ENCODE results near the gene SLC38A7. TPM values are rescaled to one million over a fixed set of nuclear protein-coding genes. Genes with fewer than 3 reads are reported as not detected.

Gene SLC38A7
- total and polyA plus RNA-seq, 2 experiments from 2014 or later, result 13.9 to 27.8 TPM

DNA sequence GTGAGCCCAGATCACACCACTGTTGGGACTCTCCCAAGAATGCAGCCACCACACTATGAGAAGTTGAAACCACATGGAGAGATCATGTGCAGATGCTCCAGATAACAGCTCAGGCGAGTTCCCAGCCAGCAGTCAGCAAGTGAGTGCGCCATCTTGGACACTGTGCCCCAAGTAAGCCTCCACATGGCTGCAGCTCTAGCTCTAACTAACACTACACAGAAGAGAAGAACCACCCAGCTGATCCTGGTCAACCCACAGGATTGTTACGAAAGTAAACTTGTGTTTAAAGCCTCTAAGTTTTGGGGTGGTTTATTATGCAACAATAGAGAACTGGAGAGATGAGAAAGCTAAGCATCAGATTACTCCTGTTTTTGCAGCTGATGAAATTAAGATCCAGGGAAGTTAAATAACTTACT, 25.8 kb downstream of the SLC38A7 start:
- Histone ChIP-seq H3K9me2 (ENCODE audit: insufficient read depth) (no peaks in the 10 kb centered on the region), H3K4me1 (ENCODE audit: insufficient read depth) (no peaks in the 10 kb centered on the region), H3F3A (replicated peaks; ENCODE audit: low read depth) (no peaks in the 10 kb centered on the region), H3K27ac (ENCODE audit: low read depth) (no peak overlapping the region), H3K4me2 (no peak overlapping the region), H3K36me3 (ENCODE audit: insufficient read depth) (no peaks in the 10 kb centered on the region), H3K79me2 (replicated peaks; ENCODE audit: insufficient read depth) (no peaks in the 10 kb centered on the region), H3K4me3 (no peak overlapping the region), H3K27me3 (ENCODE audit: insufficient read depth) (no peaks in the 10 kb centered on the region; the same call in 1 of the 2 replicates), H2AFZ (no peak overlapping the region), H4K20me1 (replicated peaks; ENCODE audit: insufficient read depth) (no peaks in the 10 kb centered on the region)
- TF ChIP-seq, protein P1, sequence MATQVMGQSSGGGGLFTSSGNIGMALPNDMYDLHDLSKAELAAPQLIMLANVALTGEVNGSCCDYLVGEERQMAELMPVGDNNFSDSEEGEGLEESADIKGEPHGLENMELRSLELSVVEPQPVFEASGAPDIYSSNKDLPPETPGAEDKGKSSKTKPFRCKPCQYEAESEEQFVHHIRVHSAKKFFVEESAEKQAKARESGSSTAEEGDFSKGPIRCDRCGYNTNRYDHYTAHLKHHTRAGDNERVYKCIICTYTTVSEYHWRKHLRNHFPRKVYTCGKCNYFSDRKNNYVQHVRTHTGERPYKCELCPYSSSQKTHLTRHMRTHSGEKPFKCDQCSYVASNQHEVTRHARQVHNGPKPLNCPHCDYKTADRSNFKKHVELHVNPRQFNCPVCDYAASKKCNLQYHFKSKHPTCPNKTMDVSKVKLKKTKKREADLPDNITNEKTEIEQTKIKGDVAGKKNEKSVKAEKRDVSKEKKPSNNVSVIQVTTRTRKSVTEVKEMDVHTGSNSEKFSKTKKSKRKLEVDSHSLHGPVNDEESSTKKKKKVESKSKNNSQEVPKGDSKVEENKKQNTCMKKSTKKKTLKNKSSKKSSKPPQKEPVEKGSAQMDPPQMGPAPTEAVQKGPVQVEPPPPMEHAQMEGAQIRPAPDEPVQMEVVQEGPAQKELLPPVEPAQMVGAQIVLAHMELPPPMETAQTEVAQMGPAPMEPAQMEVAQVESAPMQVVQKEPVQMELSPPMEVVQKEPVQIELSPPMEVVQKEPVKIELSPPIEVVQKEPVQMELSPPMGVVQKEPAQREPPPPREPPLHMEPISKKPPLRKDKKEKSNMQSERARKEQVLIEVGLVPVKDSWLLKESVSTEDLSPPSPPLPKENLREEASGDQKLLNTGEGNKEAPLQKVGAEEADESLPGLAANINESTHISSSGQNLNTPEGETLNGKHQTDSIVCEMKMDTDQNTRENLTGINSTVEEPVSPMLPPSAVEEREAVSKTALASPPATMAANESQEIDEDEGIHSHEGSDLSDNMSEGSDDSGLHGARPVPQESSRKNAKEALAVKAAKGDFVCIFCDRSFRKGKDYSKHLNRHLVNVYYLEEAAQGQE (IDR thresholded peaks at IDR 0.05; ENCODE audit: unreplicated experiment), result no peak
- TF ChIP-seq STAT1 (IDR thresholded peaks at IDR 0.05; ENCODE audit: unreplicated experiment) (no peak), JUNB (IDR thresholded peaks at IDR 0.05; ENCODE audit: unreplicated experiment) (no peak), EZH2 (IDR thresholded peaks at IDR 0.05; ENCODE audit: low read depth, unreplicated experiment) (no peak), EZH2phosphoT487 (IDR thresholded peaks at IDR 0.05; ENCODE audit: unreplicated experiment) (no peak)
- TF ChIP-seq, protein P2, sequence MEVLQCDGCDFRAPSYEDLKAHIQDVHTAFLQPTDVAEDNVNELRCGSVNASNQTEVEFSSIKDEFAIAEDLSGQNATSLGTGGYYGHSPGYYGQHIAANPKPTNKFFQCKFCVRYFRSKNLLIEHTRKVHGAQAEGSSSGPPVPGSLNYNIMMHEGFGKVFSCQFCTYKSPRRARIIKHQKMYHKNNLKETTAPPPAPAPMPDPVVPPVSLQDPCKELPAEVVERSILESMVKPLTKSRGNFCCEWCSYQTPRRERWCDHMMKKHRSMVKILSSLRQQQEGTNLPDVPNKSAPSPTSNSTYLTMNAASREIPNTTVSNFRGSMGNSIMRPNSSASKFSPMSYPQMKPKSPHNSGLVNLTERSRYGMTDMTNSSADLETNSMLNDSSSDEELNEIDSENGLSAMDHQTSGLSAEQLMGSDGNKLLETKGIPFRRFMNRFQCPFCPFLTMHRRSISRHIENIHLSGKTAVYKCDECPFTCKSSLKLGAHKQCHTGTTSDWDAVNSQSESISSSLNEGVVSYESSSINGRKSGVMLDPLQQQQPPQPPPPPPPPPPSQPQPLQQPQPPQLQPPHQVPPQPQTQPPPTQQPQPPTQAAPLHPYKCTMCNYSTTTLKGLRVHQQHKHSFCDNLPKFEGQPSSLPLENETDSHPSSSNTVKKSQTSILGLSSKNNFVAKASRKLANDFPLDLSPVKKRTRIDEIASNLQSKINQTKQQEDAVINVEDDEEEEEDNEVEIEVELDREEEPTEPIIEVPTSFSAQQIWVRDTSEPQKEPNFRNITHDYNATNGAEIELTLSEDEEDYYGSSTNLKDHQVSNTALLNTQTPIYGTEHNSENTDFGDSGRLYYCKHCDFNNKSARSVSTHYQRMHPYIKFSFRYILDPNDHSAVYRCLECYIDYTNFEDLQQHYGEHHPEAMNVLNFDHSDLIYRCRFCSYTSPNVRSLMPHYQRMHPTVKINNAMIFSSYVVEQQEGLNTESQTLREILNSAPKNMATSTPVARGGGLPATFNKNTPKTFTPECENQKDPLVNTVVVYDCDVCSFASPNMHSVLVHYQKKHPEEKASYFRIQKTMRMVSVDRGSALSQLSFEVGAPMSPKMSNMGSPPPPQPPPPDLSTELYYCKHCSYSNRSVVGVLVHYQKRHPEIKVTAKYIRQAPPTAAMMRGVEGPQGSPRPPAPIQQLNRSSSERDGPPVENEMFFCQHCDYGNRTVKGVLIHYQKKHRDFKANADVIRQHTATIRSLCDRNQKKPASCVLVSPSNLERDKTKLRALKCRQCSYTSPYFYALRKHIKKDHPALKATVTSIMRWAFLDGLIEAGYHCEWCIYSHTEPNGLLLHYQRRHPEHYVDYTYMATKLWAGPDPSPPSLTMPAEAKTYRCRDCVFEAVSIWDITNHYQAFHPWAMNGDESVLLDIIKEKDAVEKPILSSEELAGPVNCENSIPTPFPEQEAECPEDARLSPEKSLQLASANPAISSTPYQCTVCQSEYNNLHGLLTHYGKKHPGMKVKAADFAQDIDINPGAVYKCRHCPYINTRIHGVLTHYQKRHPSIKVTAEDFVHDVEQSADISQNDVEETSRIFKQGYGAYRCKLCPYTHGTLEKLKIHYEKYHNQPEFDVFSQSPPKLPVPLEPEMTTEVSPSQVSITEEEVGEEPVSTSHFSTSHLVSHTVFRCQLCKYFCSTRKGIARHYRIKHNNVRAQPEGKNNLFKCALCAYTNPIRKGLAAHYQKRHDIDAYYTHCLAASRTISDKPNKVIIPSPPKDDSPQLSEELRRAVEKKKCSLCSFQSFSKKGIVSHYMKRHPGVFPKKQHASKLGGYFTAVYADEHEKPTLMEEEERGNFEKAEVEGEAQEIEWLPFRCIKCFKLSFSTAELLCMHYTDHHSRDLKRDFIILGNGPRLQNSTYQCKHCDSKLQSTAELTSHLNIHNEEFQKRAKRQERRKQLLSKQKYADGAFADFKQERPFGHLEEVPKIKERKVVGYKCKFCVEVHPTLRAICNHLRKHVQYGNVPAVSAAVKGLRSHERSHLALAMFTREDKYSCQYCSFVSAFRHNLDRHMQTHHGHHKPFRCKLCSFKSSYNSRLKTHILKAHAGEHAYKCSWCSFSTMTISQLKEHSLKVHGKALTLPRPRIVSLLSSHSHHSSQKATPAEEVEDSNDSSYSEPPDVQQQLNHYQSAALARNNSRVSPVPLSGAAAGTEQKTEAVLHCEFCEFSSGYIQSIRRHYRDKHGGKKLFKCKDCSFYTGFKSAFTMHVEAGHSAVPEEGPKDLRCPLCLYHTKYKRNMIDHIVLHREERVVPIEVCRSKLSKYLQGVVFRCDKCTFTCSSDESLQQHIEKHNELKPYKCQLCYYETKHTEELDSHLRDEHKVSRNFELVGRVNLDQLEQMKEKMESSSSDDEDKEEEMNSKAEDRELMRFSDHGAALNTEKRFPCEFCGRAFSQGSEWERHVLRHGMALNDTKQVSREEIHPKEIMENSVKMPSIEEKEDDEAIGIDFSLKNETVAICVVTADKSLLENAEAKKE (CRISPR knock-in tag; IDR thresholded peaks at IDR 0.05), result no peak
- no peak for ATAC-seq
- no peak for DNase-seq (ENCODE audit: low spot score)
- Mint-ChIP-seq H3K9me3 (no peaks in the 10 kb centered on the region), H3K4me1 (peaks cover 2% of the 10 kb centered on the region; the same call in 1 of the 3 replicates), H3K36me3 (ENCODE audit: low read depth) (no peaks in the 10 kb centered on the region), H3K4me3 (no peak overlapping the region), H3K27me3 (ENCODE audit: insufficient read depth, low read depth, poor library complexity) (no peaks in the 10 kb centered on the region), H3K27ac (no peak overlapping the region)
